NT2/D1 (cell line): ENCODE data around the gene TMEM141.

ENCODE experiments used
- YY1 ChIP-seq: IDR thresholded peaks from 2 replicates; pipeline ENCODE4 v1.6.1; 2011; ENCODE audit not compliant: insufficient read length, insufficient read depth
- ZNF274 ChIP-seq: IDR thresholded peaks from 2 replicates; pipeline ENCODE4 v1.6.1; 2011; ENCODE audit warnings: mild to moderate bottlenecking, low read depth, low read length

- TF ChIP-seq YY1: no peak
- TF ChIP-seq ZNF274: no peak
Measured at GRCh38 chr9:136751244-136751643, 39.9 kb upstream of the TMEM141 start.
